Posterior cingulate gyrus (tissue), 11 donors: ENCODE measurements around the gene NMNAT3.
A peak's percentile ranks its signal among the peaks of the same experiment; 100 is the strongest.

Experiments used
- DNase-seq, 10 donors: peaks; one replicate each; pipeline versions ENCODE4 v3.0.0 to v3.0.0-alpha.2; 2020 to 2021; ENCODE audit warnings: mixed read lengths in 3 of 10
- intact Hi-C: fragments of 100-400 bp; cut with DNase I; formaldehyde crosslinking; loops from one replicate; pipeline ENCODE4 v1.15.1; 2023

The NMNAT3 gene

GRCh38 chr3:139676108-139676507 is 1.7 kb downstream of the NMNAT3 start:
- DNase-seq: no peak
- intact Hi-C loops: no loop called here

- intact Hi-C loops: no loop called here
- DNase-seq: no peak
Measured at GRCh38 chr3:139675327-139675726, 2.4 kb downstream of the NMNAT3 start.

DNA sequence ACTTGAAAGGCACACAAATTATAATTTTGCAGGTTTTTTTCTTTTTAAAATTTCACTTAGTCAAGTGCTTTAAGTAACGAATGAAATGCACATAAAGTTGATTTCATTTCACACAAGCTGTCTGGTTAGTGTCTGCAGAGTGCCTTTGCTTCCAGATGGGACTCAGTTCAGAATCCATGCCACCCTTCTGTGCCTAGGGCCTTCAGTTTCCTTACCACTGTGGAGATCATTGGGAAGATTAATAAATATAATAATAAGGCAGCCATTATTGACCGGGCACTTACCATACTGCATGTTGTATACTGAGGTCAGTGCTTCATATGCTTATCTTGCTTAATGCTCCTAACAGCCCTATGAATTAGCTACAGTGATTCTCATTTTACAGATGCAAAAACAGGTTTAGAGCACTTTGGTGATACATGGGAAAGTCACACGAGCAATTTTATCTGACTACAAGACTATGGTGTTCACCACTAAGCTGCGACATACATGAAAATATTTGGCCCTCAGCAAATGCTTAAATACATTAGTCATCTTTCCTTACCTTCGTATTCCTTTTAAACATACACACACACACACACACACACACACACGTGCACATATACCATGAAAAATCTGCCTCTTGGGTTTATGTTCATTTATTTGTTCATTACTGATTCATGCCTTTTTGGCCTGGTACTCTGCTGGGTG is 3.1 kb downstream of the NMNAT3 start:
- no peak for DNase-seq
- intact Hi-C loops: no loop called here

DNA sequence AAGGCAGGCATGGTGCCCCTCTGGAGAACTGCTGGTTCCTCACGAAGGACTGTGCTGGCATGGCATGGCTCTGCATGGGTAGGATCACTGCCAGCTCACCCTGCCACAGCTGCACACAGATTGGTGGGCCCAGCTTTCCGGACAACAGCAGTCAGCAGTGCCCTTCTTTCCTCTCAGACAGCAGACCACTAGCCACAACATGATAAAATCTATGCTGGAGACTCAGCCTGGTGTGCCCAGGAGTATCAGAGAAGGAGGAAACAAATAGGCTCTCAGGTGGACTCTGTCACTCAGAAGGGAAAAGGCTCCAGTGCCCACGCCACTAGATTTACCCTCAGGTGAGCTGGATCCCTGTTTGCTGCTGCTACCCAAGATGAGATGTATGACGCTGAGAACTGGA is 4.9 kb downstream of the NMNAT3 start:
- intact Hi-C loops: no loop called here
- peak in 2 of 10 donors; percentile 10 to 17 for DNase-seq

GRCh38 chr3:139671863-139672646 is 5.7 kb downstream of the NMNAT3 start:
- intact Hi-C loops: no loop called here
- no peak for DNase-seq

- intact Hi-C loops: no loop called here
- no peak for DNase-seq
Measured at GRCh38 chr3:139671107-139671506, 6.7 kb downstream of the NMNAT3 start.

- DNase-seq: no peak
- intact Hi-C loops: no loop called here
Measured at GRCh38 chr3:139670196-139670595, 7.6 kb downstream of the NMNAT3 start.

DNA sequence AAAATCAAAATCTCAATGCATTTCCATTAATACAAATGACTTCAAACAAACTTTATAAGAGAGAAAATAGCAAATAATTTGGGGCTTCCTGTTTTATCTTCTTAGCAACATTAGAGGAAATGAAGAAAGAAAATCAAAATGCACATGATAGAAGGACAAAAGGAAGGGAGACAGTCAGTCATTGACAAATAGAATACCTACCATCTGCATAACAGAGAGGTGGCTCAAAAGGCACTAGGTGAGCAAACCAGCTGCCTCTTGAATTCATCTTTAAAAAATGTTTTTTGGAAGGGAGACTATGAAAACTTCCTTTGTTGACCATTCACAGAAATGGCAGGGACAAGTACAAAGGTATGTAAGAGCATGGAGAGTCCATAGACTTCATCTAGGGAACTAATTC is 9.4 kb downstream of the NMNAT3 start:
- DNase-seq: no peak
- intact Hi-C loops: no loop called here

DNA sequence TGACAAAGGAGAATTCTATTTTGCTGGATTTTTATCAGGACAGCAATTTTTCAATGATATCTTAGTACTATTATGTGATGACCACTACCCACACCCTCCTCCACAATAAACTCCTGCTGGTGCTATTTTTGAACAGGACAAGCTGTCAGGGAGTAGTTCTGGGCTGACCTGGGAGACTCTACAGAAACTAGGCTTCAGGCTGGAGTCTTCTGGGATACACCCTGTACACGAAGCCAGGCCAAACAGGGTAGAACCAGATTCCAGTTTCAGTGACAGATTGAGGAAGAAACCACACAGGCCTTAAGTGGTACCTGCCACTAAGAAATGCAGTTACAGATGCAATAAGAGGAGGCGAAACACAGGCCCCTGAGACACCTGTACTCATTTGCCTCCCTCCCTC is 12.8 kb downstream of the NMNAT3 start:
- intact Hi-C loops: no loop called here
- DNase-seq: no peak

- intact Hi-C loops: no loop called here
- no peak for DNase-seq
Measured at GRCh38 chr3:139660269-139660668, 17.5 kb downstream of the NMNAT3 start.

DNA sequence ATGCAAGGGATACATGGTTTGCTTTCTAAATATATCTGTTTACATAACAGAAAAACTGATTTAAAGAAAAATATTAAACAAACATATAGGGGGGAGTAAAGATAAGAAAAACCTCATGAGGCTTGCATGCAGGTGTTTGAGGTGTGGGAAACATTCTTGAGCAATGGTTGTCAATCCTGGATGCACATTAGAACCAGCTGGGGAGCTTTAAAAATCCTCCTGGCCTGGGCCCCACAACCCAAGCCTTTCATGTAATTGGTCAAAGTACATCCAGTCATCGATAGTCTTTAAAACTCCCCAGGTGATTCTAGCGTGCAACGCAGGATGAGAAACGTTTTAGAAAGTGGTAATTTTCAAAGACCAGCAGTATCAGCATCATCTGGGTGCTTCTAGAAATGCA is 18.3 kb downstream of the NMNAT3 start:
- DNase-seq: no peak
- intact Hi-C loops: no loop called here

DNA sequence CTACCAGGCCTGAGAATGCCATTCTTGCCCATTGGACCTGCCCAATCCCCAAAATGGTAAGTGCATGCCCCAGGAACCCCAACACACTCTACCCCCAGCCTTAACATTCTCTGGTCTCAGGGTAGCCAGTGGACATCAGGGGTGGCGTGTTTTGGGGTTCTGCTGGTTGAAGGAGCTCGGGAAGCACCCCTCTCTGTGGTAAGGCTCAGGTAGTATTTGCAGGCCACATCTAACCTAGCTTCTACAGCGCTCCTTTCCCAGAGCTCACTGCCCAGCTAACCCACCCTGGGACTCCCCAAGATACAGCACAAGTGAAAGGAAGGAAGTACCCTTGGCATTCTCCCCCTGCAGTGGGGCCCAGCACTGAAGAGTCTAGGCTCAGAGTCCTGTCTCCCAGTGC is 19.8 kb downstream of the NMNAT3 start:
- intact Hi-C loops: no loop called here
- no peak for DNase-seq

DNA sequence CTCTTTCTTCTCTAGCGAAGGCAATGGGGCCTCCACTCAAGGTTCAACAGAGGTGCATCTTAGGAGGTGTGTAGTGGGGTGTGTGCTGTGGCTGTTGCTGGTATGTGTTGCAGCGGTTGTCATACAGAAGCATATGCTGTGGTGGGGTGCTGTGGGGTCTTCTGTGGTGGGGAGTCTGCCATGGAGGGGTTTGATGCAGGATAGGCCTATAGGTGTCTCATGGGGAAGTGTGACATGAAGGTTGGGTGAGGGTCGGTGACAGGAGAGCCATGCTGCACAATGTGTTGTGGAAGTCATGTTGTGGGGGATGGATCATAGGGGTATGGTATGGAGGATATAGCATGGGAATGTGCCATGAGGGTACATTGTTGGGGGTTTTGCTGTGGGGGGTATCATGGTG is 20.3 kb downstream of the NMNAT3 start:
- intact Hi-C loops: no loop called here
- DNase-seq: no peak

DNA sequence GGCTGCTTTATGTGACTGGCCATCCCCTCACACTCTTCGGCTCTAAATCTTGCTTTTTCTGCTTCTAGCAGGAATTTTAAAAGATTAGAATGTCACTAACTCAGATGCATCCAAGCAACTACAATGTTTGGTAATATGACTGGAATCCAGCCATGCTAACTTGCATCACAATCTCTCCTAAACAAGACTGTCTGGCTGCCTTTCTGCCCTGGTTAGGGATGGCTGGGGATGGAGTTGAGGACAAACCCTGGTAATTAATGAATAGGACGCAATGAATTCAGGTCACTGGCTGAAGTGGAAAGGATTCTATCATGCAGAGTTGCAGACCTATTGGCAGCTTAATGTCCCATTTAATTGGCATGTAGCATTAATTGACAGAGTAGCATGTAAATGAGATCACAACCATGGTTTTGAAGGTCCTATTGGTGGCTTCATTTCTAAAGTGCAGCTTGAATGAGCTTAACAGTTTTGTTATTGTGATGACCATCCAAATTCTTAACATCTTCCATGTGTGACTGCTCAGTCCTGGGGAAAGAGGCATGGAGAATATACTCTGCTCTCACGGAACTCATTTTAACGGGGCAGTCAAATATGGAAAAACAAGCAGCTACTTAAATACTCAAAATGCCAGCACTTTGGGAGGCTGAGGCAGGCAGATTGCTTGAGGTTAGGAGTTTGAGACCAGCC is 21.7 kb downstream of the NMNAT3 start:
- DNase-seq: no peak
- intact Hi-C loops: no loop called here

GRCh38 chr3:139654637-139655365 is 23.0 kb downstream of the NMNAT3 start:
- intact Hi-C loops: no loop called here
- no peak for DNase-seq

DNA sequence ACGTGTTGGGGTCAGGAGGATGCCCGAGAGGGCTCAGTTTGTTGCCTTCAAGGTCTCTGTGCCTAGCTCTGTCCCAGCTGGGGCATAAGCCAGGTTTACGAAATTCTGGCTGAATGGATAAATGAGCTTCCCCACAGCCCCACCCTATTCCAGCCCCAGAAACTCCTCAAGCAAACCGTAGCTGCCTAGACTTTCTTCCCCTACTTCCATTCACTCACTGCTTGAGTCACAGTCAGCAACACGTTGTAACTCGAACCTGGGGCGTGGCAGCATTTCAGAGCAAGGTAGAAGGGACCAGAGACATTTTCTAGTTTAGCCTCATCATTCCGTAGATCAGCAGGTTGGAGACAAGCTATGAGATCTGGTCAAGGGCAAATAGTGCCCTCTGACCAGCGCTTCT is 24.2 kb downstream of the NMNAT3 start:
- DNase-seq: no peak

DNA sequence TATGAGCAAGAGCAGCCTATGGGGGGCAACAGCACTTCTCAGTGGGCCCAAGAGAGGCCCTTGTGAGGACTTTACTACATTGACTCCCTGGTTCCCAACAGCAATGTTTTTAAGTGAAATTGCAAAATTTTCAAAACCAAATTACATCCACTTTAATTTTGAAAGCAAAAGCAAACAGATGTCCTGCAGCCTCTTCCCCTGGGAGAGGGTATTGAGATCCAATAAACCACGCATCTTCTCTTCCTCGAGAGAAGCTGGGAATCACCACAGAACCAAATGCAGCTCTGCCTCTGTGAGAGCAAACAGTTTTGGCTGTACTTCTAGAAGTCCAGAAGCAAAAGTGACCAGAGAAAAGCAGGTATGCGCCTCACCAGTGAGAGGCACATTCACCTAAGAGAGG is 25.2 kb downstream of the NMNAT3 start:
- intact Hi-C loops: no loop called here
- no peak for DNase-seq

More for the DNA sequence above, 24.2 kb downstream of the NMNAT3 start:
- intact Hi-C loops: no loop called here

DNA sequence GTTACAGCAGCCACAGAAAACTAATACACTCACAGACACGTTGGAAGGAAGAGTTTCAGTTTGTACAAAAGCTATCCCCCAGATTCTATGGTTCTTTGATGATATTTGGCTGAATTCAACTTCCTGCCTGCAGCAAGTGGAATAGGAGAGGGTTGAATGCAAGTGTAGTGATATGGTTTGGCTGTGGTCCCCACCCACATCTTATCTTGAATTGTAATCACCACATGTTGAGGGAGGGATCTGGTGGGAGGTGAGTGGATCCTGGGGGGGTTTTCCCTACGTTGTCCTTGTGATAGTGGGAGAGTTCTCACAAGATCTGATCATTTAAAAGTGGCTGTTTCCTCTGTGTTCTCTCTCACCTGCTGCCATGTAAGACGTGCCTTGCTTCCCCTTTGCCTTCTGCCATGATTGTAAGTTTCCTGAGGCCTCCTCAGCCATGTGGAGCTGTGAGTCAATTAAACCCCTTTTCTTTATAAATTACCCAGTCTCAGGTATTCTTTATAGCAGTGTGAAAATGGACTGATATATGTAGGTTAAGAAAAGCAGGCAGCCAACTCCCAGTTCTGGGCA is 29.8 kb downstream of the NMNAT3 start:
- intact Hi-C loops: no loop called here
- no peak for DNase-seq

GRCh38 chr3:139646512-139646911 is 31.3 kb downstream of the NMNAT3 start:
- intact Hi-C loops: no loop called here
- DNase-seq: no peak

DNA sequence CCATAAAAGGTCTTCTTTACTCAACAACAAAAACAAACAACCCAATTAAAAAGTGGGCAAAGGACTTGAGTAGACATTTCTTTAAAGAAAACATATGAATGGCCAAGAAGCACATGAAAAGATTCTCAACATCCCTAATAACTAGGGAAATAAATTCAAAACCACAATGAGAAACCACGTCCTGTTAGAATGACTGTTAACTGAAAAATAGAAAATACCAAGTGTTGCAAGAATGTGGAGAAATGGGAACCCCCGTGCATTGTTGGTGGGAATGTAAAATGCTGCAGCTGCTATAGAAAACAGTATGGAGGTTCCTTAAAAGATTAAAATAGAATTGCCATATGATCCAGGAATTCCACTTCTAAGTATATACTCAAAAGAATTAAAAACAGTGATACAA is 34.8 kb downstream of the NMNAT3 start:
- DNase-seq: no peak
- intact Hi-C loops: no loop called here

GRCh38 chr3:139640456-139640855 is 37.3 kb downstream of the NMNAT3 start:
- intact Hi-C loops: no loop called here
- DNase-seq: no peak
